ENCODE results near the gene FER.

GRCh38 chr5:108702546-108702945 lies 45.2 kb upstream of the FER start:
- TF ChIP-seq EP300 (IDR thresholded peaks at IDR 0.05; ENCODE audit: borderline replicate concordance in 1 of 2, low read depth in 1 of 2, low read length in 1 of 2) (no peak), CTCF (IDR thresholded peaks at IDR 0.05) (no peak), TEAD4 (IDR thresholded peaks at IDR 0.05; ENCODE audit: borderline replicate concordance, insufficient read depth) (no peak), FOXJ3 (CRISPR knock-in tag; IDR thresholded peaks at IDR 0.05) (no peak), FOXM1 (IDR thresholded peaks at IDR 0.05; ENCODE audit: low read depth) (no peak), CHD2 (IDR thresholded peaks at IDR 0.05; ENCODE audit: low read length, partially characterized antibody) (no peak), EZH2phosphoT487 (IDR thresholded peaks at IDR 0.05; ENCODE audit: borderline replicate concordance, low read depth) (no peak)
